Activated T-cell treated with anti-CD3 and anti-CD28 coated beads, Interleukin-2, amount 50 U/mL, for 4 hours (primary cell): ENCODE results near the gene RBM27. TPM values are rescaled to one million over a fixed set of nuclear protein-coding genes. Genes with fewer than 3 reads are reported as not detected.

Source experiments
- ATAC-seq, 2 donors: fragments of 200-7000 bp; cut with Tn5 transposase; one replicate each; pipeline ENCODE4 v1.10.0; 2021
- DNase-seq: peaks from one replicate; pipeline ENCODE4 v3.0.0-alpha.2; 2020
- H3K27me3 Mint-ChIP-seq: one replicate; pipeline ENCODE4 v1.8.0; 2021; ENCODE audit warnings: low read depth, mixed read lengths
- H3K36me3 Mint-ChIP-seq: one replicate; pipeline ENCODE4 v1.8.0; 2022; ENCODE audit warnings: mixed read lengths; ENCODE audit not compliant: insufficient read depth
- H3K4me1 Mint-ChIP-seq: one replicate; pipeline ENCODE4 v1.8.0; 2021; ENCODE audit warnings: low read depth, mixed read lengths
- H3K4me3 Mint-ChIP-seq: one replicate; pipeline ENCODE4 v1.8.0; 2021; ENCODE audit warnings: mild to moderate bottlenecking, moderate library complexity, mixed read lengths
- H3K9me3 Mint-ChIP-seq: one replicate; pipeline ENCODE4 v1.8.0; 2021; ENCODE audit warnings: mixed read lengths
- total RNA-seq, 3 donors: library from RNA; stranded (reverse); gene quantifications; one replicate each; pipeline ENCODE4 v1.2.1, GENCODE V29; 2021

RBM27 gene
- total RNA-seq, 3 donors from 2014 or later = 26.3 to 29.1 (median 28.8) TPM

DNA sequence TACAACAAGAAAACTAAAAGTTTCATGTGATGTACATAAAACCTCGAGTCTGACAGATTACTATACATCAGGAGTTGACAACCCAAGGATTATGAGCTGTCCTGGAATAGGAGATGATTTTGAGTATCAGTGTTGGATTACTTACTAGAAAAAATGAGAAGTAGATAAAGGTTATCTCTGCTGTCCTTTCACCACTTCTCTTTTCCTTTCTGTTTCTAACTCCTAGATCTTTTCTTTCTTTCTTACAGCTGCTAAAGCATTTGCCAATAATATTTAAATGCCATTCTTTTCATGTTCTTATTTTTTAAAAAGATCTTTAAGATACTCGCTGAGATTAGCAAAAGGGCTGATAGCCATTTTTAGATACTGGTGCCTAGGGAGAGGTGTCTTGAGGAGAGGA lies 14.8 kb downstream of the RBM27 start:
- peaks cover 14% of the 10 kb centered on the region for H3K36me3 Mint-ChIP-seq

GRCh38 chr5:146219243-146219642 lies 15.8 kb downstream of the RBM27 start:
- DNase-seq (no peak), ATAC-seq (no peak)
- Mint-ChIP-seq H3K36me3 (peaks cover 19% of the 10 kb centered on the region), H3K4me1 (peaks cover 28% of the 10 kb centered on the region), H3K4me3 (no peak overlapping the region), H3K27me3 (no peaks in the 10 kb centered on the region), H3K9me3 (no peaks in the 10 kb centered on the region)

More for the DNA sequence above, 14.8 kb downstream of the RBM27 start:
- DNase-seq (no peak), ATAC-seq (no peak)
- no peak overlapping the region for H3K4me3 Mint-ChIP-seq
- H3K9me3 Mint-ChIP-seq = no peaks in the 10 kb centered on the region
- no peaks in the 10 kb centered on the region for H3K27me3 Mint-ChIP-seq
- H3K4me1 Mint-ChIP-seq = peaks cover 36% of the 10 kb centered on the region

DNA sequence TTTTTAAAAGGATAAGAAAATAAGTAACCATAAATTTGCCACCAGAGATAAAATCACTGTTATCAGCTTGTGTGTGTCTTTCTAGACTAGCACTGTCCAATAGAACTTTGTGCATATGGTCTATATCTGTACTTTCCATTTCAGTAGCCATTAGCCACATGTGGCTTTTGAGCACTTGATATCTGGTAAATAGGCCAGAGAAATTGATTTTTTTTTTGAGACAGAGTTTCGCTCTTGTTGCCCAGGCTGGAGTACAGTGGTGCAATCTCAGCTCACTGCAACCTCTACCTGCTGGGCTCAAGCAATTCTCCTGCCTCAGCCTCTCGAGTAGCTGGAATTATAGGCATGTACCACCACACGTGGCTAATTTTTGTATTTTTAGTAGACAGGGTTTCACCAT lies 17.8 kb downstream of the RBM27 start:
- peaks cover 16% of the 10 kb centered on the region for H3K4me1 Mint-ChIP-seq
- H3K27me3 Mint-ChIP-seq = no peaks in the 10 kb centered on the region
- no peaks in the 10 kb centered on the region for H3K9me3 Mint-ChIP-seq
- no peak overlapping the region for H3K4me3 Mint-ChIP-seq
- ATAC-seq = no peak
- DNase-seq = no peak
- peaks cover 23% of the 10 kb centered on the region for H3K36me3 Mint-ChIP-seq

DNA sequence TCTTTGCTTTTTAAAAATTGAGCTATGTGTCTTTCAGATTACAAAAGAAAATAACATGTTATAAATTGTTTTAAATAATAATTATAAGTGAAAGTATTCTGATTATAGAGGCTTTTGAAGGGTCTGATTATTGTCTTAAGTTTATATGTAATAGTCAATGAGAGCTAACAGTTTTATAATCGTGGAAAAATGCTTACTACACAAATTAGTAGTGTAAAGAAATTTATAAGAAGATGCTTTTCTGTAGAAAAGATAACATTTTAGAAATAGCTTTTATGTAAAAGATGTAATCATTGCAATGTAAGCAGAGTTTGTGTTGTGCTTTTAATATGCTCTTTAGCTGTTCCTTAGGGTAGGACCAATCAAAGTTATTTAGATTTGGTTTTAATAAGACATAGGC lies 18.6 kb downstream of the RBM27 start:
- ATAC-seq (no peak), DNase-seq (no peak)
- Mint-ChIP-seq H3K4me1 (peaks cover 13% of the 10 kb centered on the region), H3K36me3 (peaks cover 23% of the 10 kb centered on the region), H3K27me3 (no peaks in the 10 kb centered on the region), H3K9me3 (no peaks in the 10 kb centered on the region), H3K4me3 (no peak overlapping the region)

DNA sequence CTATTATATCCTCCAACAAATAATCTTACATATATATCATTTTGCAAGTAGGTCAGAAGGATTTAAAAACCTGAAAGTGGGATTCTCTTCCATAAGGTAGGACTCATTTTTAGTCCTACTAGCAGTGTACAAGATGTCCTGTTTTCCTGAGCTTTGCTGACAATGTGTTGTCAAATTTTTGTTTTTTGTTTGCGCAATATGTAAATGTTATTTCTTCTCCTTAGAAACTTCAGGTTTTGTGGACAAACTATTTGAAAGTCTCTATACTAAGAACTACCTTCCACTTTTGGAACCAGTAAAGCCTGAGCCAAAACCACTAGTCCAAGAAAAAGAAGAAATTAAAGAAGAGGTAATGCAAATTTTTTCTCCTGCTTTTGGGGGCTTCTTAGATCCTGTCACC lies 19.8 kb downstream of the RBM27 start:
- DNase-seq = no peak
- Mint-ChIP-seq H3K4me1 (peaks cover 6% of the 10 kb centered on the region), H3K4me3 (no peak overlapping the region), H3K27me3 (no peaks in the 10 kb centered on the region), H3K9me3 (no peaks in the 10 kb centered on the region), H3K36me3 (peaks cover 23% of the 10 kb centered on the region)
- ATAC-seq = no peak

DNA sequence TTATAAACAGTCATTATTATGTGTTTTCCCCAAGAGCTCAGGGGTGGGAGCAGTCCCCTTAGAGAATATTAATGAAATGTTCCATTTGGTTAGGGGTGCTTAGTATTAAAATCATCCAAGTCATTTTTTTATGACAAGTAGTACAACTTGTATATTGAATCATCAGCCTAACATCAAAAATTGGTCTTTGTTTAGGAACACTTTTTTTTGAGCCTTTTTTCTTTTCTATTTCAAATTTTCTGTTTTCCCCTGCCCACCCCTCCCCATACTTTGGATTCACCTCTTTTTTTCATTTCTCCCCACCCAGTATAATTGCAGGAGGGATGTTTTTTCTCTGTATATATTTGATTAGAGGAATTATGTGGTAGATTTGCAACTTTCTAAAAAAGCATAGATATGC lies 25.8 kb downstream of the RBM27 start:
- Mint-ChIP-seq H3K36me3 (peaks cover 33% of the 10 kb centered on the region), H3K9me3 (no peaks in the 10 kb centered on the region), H3K4me1 (peaks cover 2% of the 10 kb centered on the region), H3K4me3 (no peak overlapping the region), H3K27me3 (no peaks in the 10 kb centered on the region)
- DNase-seq (no peak), ATAC-seq (no peak)

DNA sequence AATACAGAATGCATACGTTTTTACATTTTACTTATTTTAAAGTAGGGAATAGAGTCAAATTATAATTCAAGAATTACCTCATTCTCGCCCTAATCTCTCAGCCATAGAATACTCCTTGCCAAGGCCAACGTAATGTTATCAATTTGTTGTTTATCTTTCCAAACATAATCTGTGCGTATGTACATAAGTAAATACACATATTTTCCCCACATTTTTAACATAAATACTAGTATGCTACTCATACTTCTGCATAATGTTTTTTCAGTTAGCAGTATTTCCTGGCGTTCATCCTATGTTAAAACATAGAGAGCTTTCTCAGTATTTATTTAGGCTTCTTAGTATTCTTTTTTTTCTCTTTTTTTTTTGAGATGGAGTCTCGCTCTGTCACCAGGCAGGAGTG lies 28.8 kb downstream of the RBM27 start:
- DNase-seq (no peak), ATAC-seq (no peak)
- no peaks in the 10 kb centered on the region for H3K9me3 Mint-ChIP-seq
- peaks cover 2% of the 10 kb centered on the region for H3K4me1 Mint-ChIP-seq
- H3K27me3 Mint-ChIP-seq = no peaks in the 10 kb centered on the region
- peaks cover 35% of the 10 kb centered on the region for H3K36me3 Mint-ChIP-seq
- no peak overlapping the region for H3K4me3 Mint-ChIP-seq

GRCh38 chr5:146233441-146233840 lies 30.0 kb downstream of the RBM27 start:
- Mint-ChIP-seq H3K36me3 (peaks cover 38% of the 10 kb centered on the region), H3K9me3 (no peaks in the 10 kb centered on the region), H3K27me3 (no peaks in the 10 kb centered on the region), H3K4me1 (peaks cover 2% of the 10 kb centered on the region), H3K4me3 (no peak overlapping the region)
- DNase-seq = no peak
- ATAC-seq = no peak

DNA sequence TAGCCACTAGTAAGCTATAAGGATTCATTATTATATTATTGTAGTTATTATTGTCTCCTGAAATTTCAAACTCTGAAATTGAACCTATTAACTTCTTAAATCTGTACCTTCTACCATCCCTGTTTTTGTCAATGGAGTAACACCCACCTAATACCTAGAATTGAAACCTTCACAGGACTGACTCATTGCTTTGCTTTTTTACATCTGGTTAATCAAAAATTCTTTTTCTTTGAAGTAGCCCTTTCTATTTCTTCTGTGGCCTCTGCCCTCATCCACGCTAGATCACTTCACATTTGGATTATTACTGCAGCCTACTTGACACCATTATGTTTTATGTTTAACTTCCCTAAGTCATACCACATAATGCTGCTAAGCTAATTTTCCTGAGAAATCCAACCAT lies 35.6 kb downstream of the RBM27 start:
- Mint-ChIP-seq H3K4me1 (peaks cover 4% of the 10 kb centered on the region), H3K36me3 (peaks cover 26% of the 10 kb centered on the region), H3K27me3 (no peaks in the 10 kb centered on the region), H3K9me3 (no peaks in the 10 kb centered on the region), H3K4me3 (no peak overlapping the region)
- peak; percentile 53 to 59 for ATAC-seq
- no peak for DNase-seq

DNA sequence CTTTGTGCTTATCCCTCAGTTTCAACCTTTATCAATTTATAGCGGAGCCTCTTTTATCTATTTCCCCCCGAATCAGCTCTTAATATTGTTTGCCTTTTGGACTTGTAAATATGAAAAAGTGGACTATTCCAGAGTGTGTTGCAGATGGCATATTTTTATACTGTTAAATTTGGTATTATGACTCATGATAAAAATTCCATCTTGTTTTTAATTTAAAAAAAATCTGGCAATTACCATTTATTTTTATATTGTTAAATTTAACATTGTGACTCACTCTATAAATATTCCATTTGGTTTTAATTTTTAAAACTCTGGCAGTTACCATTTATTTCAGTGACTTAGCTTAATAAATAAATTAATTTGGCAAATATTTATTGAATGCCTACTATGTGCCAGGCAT lies 37.5 kb downstream of the RBM27 start:
- ATAC-seq (no peak), DNase-seq (no peak)
- peaks cover 4% of the 10 kb centered on the region for H3K4me1 Mint-ChIP-seq
- no peak overlapping the region for H3K4me3 Mint-ChIP-seq
- no peaks in the 10 kb centered on the region for H3K9me3 Mint-ChIP-seq
- no peaks in the 10 kb centered on the region for H3K27me3 Mint-ChIP-seq
- peaks cover 34% of the 10 kb centered on the region for H3K36me3 Mint-ChIP-seq

- no peaks in the 10 kb centered on the region for H3K27me3 Mint-ChIP-seq
- no peak overlapping the region for H3K4me3 Mint-ChIP-seq
- peaks cover 34% of the 10 kb centered on the region for H3K36me3 Mint-ChIP-seq
- DNase-seq = no peak
- no peaks in the 10 kb centered on the region for H3K9me3 Mint-ChIP-seq
- ATAC-seq = no peak
- H3K4me1 Mint-ChIP-seq = peaks cover 4% of the 10 kb centered on the region
Measured at GRCh38 chr5:146243247-146243646, 39.8 kb downstream of the RBM27 start.

GRCh38 chr5:146248561-146248960 lies 45.2 kb downstream of the RBM27 start:
- Mint-ChIP-seq H3K36me3 (peaks cover 31% of the 10 kb centered on the region), H3K4me3 (no peak overlapping the region), H3K27me3 (no peaks in the 10 kb centered on the region), H3K4me1 (no peaks in the 10 kb centered on the region), H3K9me3 (no peaks in the 10 kb centered on the region)
- no peak for ATAC-seq
- no peak for DNase-seq

GRCh38 chr5:146249801-146250200 lies 46.4 kb downstream of the RBM27 start:
- Mint-ChIP-seq H3K4me1 (peaks cover 2% of the 10 kb centered on the region), H3K36me3 (peaks cover 30% of the 10 kb centered on the region), H3K9me3 (no peaks in the 10 kb centered on the region), H3K27me3 (no peaks in the 10 kb centered on the region), H3K4me3 (no peak overlapping the region)
- ATAC-seq (no peak), DNase-seq (no peak)
